GM12878 (cell line): Measurements from ENCODE around the gene SRPX2.

Experiments
- CHD4 ChIP-seq: fragments of 200-600 bp; sonication (generic); IDR thresholded peaks from 2 replicates; pipeline ENCODE4 v1.6.1; 2016; ENCODE audit warnings: mild to moderate bottlenecking
- CTCF ChIP-seq, 3 experiments: IDR thresholded peaks in 2 of 3; conservative IDR thresholded peaks in 1 of 3; 2 replicates each; pipeline ENCODE4 v1.5.1; 2011; ENCODE audit warnings: low read depth in 3 of 3, low read length in 3 of 3, mild to moderate bottlenecking in 3 of 3, control low read depth in 2 of 3, moderate library complexity in 2 of 3, inconsistent platforms in 1 of 3, mixed read lengths in 1 of 3; ENCODE audit not compliant: control insufficient read depth in 2 of 3, insufficient read depth in 1 of 3; ENCODE audit errors: extremely low read depth in 1 of 3
- FOXM1 ChIP-seq: IDR thresholded peaks from 2 replicates; pipeline ENCODE4 v1.6.1; 2012; ENCODE audit warnings: low read depth, mild to moderate bottlenecking, inconsistent platforms, low read length, moderate library complexity
- NBN ChIP-seq: fragments of 450-650 bp; IDR thresholded peaks from 2 replicates; pipeline ENCODE4 v1.6.1; 2016
- NFIC ChIP-seq: IDR thresholded peaks from 2 replicates; pipeline ENCODE4 v1.6.1; 2012; ENCODE audit warnings: low read depth, mild to moderate bottlenecking, inconsistent platforms, low read length, moderate library complexity
- POU2F2 ChIP-seq: IDR thresholded peaks from 3 replicates; pipeline ENCODE4 v1.6.1; 2011; ENCODE audit warnings: low read depth, mild to moderate bottlenecking, low read length, borderline replicate concordance
- SMC3 ChIP-seq: IDR thresholded peaks from 2 replicates; pipeline ENCODE4 v1.6.1; 2011; ENCODE audit warnings: low read length, improper control_type of control experiment, borderline replicate concordance
- ZNF24 ChIP-seq: fragments of 450-650 bp; IDR thresholded peaks from 2 replicates; pipeline ENCODE4 v1.6.1; 2017; ENCODE audit warnings: antibody characterized with exemption, mild to moderate bottlenecking
- ZNF274 ChIP-seq: IDR thresholded peaks from one replicate; pipeline ENCODE4 v1.8.0; 2011; ENCODE audit not compliant: insufficient read length, insufficient read depth
- TF ChIP-seq, protein P1 (sequence below): fragments of 450-650 bp; formaldehyde crosslinking; IDR thresholded peaks from 2 replicates; pipeline ENCODE4 v1.4.0; 2020; ENCODE audit warnings: mild to moderate bottlenecking, moderate library complexity
- TF ChIP-seq, protein P2 (sequence below): IDR thresholded peaks from 2 replicates; pipeline ENCODE4 v1.6.1; 2011; ENCODE audit warnings: low read depth, low read length, improper control_type of control experiment, borderline replicate concordance

- TF ChIP-seq SMC3 (no peak), CTCF (IDR thresholded peaks at IDR 0.05 in 2 of 3, conservative IDR thresholded peaks at IDR 0.05 in 1 of 3; ENCODE audit: control insufficient read depth in 2 of 3, extremely low read depth in 1 of 3, insufficient read depth in 1 of 3, low read depth in 3 of 3, low read length in 3 of 3) (no peak), CHD4 (no peak), ZNF274 (no peak), NBN (no peak), NFIC (no peak), POU2F2 (no peak), FOXM1 (no peak), ZNF24 (no peak)
- TF ChIP-seq, protein P1, sequence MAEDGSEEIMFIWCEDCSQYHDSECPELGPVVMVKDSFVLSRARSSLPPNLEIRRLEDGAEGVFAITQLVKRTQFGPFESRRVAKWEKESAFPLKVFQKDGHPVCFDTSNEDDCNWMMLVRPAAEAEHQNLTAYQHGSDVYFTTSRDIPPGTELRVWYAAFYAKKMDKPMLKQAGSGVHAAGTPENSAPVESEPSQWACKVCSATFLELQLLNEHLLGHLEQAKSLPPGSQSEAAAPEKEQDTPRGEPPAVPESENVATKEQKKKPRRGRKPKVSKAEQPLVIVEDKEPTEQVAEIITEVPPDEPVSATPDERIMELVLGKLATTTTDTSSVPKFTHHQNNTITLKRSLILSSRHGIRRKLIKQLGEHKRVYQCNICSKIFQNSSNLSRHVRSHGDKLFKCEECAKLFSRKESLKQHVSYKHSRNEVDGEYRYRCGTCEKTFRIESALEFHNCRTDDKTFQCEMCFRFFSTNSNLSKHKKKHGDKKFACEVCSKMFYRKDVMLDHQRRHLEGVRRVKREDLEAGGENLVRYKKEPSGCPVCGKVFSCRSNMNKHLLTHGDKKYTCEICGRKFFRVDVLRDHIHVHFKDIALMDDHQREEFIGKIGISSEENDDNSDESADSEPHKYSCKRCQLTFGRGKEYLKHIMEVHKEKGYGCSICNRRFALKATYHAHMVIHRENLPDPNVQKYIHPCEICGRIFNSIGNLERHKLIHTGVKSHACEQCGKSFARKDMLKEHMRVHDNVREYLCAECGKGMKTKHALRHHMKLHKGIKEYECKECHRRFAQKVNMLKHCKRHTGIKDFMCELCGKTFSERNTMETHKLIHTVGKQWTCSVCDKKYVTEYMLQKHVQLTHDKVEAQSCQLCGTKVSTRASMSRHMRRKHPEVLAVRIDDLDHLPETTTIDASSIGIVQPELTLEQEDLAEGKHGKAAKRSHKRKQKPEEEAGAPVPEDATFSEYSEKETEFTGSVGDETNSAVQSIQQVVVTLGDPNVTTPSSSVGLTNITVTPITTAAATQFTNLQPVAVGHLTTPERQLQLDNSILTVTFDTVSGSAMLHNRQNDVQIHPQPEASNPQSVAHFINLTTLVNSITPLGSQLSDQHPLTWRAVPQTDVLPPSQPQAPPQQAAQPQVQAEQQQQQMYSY, result no peak
- TF ChIP-seq, protein P2, sequence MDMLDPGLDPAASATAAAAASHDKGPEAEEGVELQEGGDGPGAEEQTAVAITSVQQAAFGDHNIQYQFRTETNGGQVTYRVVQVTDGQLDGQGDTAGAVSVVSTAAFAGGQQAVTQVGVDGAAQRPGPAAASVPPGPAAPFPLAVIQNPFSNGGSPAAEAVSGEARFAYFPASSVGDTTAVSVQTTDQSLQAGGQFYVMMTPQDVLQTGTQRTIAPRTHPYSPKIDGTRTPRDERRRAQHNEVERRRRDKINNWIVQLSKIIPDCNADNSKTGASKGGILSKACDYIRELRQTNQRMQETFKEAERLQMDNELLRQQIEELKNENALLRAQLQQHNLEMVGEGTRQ, result no peak
Measured at GRCh38 chrX:100652266-100652665, 8.3 kb downstream of the SRPX2 start.
